DLD1 (cell line): ENCODE data around the gene GPER1.
"Not testable (repeated sequence)": the region's sequence is repeated elsewhere in the genome, so short reads cannot be mapped to it uniquely, and the experiment has no call there.

Experiments used
- in situ Hi-C: cut with HindIII; loops from 2 replicates; pipeline ENCODE4 v1.10.0; 2017; ENCODE audit warnings: low sequenced_read_pairs

The GPER1 gene

GRCh38 chr7:1068013-1068412 is 19.9 kb upstream of the GPER1 start:
- in situ Hi-C loops: no loop called here

GRCh38 chr7:1068619-1069018 is 19.3 kb upstream of the GPER1 start:
- in situ Hi-C loops: no loop called here

GRCh38 chr7:1070544-1071011 is 17.3 kb upstream of the GPER1 start:
- in situ Hi-C loops: no loop called here

DNA sequence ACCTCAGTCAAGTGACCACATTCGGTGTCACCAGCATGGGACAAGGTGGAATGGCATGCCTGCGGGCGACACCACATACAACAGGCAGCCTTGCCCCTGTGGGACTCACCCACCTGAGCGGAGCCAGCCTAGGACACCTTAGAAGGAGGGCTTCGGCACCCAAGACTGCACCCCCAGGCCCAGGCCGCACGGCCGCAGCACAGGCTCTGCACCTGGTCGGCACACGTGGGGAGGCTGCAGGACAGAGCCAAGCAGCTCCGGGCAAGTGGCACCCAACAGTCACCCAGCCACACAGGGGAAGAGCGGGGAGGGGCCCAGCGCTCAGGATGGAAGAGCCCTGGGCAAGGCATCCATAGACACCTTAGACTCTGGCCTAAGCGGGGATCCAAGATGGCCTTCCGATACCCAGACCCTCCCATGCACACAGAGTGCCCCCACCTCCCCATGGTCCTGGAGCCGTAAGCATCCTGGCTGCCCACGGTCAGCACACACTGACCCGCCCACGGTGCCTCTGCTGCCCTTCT is 16.1 kb upstream of the GPER1 start:
- in situ Hi-C loops: no loop called here

- in situ Hi-C loops: no loop called here
These were observed 14.6 kb upstream of the GPER1 start for GRCh38 chr7:1073142-1073977.

GRCh38 chr7:1074018-1074417 is 13.9 kb upstream of the GPER1 start:
- in situ Hi-C loops: not testable (repeated sequence)

- in situ Hi-C loops: no loop called here
These were observed 13.1 kb upstream of the GPER1 start for GRCh38 chr7:1074593-1075431.

DNA sequence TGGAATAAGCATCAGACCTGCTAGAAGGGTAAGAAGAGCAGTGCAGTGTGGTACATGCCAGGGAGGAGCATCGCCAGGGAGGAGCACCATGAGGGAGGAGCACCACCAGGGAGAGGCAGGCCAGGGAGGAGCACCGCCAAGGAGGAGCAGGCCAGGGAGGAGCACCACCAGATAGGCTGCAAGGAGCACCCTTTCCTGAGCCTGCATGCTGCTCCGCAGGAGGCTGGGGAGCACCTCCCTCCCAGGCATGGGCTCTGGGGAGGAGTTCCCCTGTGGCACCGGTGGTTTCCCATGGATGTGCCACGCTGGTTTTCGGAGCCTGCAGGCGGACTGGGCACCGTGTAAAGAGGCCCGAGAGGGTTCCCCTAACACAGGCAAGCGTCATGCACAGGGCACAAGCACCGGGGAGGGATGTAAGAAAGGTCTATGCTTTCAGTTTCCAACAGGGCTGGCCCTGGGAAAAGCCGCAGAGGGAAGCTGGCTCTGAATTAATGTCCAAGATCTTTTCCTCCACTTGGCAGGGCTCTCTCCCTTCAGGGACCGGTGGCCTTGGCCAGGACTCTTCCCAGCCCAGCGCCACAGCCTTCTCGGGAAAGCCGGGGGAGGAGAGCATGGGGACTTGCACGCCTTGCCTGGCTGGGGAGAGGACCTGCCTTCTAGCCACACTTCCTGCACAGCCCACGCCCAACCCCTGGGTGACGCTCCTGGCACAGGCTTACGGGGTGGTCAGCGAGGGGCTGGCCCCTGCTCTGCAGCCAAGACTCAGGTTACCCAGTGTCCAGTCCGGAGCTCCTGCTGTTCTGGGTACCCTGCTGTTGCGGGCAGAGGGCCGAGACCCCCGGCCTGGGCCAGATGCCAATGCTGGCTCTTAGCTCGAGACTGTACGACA is 11.5 kb upstream of the GPER1 start:
- in situ Hi-C loops: no loop called here

- in situ Hi-C loops: no loop called here
These were observed 9.4 kb upstream of the GPER1 start for GRCh38 chr7:1078519-1078918.

DNA sequence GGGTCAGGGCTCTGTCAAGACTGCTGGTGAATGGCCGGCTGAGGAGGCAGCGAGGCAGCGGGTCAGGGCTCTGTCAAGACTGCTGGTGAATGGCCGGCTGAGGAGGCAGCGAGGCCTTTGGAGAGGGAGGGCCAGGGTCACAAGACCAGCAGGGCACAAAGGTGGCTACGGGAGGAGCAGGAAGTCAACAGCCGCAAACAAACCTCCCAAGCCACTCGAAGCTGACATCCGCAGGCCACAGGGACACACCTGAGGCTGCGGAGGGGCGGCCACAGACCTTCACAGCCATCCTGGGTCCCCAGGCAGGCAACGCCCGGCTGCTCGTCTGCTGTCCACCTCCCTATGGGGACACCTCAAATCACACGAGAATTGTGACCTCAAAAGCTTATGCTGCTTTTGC is 8.9 kb upstream of the GPER1 start:
- in situ Hi-C loops: no loop called here

DNA sequence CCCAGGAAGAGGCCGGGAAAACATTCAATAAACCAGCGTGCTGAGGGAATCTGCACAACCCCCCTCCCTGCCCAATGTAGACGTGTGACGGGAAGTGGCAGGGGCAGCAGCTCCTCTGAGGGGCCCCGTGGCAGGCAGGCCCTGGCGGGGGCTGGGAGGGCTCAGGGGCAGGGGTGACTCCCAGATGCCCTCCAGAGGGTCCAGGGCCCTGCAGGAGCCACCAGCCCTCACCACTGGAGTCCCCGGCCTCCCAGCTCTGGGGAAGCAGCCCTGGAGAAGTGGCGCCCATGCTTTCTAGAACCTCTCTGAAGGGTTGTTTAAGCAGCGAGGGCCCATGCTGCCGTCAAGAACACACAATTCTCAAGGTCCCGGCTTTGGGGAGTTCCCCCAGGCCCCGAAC is 8.4 kb upstream of the GPER1 start:
- in situ Hi-C loops: no loop called here

DNA sequence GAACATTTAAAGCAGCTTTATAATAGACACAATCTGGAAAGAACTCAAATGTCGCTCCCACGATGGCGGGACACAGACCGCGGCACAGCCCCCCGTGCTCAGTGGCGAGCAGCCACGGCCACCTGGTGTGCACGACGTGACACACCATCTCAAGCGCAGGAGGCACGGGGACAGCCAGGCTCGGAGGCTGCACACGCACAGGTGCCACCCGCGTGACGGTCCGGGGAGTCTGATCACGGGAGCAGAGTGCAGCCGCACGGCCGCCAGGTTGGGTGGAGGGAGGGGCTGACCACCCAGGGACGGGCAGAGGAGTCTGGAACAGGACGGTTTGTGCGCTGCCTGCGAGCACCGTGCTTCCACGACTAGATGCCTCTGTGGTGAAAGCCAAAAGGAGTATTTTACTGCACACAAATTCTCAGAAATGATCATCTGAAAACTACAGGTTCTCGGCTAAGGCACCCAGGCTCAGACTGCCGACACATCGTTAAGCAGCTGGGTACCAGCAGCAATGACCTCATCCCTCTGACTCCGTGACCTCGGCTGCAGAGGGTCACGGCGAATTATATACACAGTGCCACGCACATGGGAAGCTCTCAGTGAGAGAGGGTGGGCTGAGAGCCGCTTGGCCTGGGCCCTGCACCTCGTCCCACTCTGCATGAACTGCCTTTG is 7.5 kb upstream of the GPER1 start:
- in situ Hi-C loops: no loop called here

GRCh38 chr7:1080921-1081255 is 7.0 kb upstream of the GPER1 start:
- in situ Hi-C loops: no loop called here

GRCh38 chr7:1081336-1081735 is 6.6 kb upstream of the GPER1 start:
- in situ Hi-C loops: no loop called here

- in situ Hi-C loops: no loop called here
These were observed 5.9 kb upstream of the GPER1 start for GRCh38 chr7:1081931-1082401.

DNA sequence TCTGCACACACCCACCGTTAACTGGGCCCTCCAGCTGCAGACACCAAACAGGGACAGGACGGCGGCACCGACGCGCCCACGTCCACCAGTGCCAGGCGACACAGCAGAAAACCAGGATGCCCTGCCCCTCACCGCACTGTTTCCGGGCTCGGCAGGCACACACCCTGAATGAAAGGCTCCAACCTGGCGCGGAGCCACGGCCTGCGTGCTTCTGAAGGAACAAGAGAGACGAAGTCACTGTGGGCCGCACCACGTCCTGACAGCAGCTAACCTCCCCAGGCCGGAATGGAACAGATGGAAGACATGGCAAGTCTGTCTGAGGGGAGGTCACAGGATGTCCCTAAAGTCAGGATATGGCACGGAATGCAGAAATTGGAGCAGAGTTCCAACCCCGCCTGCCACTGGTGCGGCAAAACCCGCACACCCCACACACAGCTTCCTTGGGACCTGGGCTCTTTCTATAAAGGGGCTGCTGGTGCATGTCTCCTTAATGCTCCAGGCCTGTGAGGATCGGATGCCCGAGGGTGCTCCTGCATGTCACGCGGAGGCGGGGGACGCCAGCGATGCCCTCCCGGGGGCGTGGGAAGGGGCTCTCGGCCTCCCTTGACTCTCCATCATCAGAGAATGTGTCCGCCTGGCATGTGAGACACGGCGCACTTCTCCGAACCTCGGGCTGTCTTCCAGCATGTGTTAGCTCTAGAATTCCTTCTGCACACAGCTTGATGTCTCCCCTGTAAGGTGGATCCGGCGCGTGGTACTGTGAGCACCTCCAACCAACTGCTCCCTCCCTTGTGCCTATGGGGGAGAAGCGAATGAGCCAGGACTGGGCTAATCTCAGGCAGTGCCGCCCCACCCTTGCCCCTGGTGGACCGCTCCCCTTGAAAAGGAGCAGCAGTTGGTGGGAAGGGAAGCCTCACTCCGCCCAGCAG is 3.9 kb upstream of the GPER1 start:
- in situ Hi-C loops: no loop called here

- in situ Hi-C loops: no loop called here
These were observed 2.6 kb upstream of the GPER1 start for GRCh38 chr7:1085266-1085665.

GRCh38 chr7:1085910-1086421 is 1.9 kb upstream of the GPER1 start:
- in situ Hi-C loops: no loop called here
